GM21423 (cell line): ENCODE measurements around the gene SEC16B.

Source experiments
- ATAC-seq: cut with Tn5 transposase; IDR thresholded peaks from one replicate; pipeline ENCODE4 v1.9.1; 2021; ENCODE audit warnings: mild to moderate bottlenecking, moderate library complexity; ENCODE audit not compliant: unreplicated experiment

SEC16B gene

DNA sequence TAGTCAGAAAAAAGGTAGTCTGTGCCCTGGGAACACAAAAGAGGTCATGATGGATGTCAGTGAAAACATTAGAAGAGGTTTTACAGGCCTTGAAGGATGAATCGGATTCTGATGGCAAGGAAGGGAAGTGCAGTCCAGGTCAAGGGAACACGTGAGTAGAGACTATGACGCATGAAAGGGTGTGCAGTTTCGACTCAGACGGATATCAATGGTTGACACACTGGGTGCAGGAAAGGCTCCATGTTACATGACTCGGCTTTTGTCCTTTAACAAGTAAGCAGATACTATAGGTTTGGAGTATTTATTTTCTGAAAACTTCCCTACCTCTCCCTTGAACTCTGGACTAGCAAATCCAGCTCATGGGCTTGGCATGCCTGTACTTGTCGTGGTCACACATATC, 55.3 kb downstream of the SEC16B start:
- ATAC-seq: no peak

DNA sequence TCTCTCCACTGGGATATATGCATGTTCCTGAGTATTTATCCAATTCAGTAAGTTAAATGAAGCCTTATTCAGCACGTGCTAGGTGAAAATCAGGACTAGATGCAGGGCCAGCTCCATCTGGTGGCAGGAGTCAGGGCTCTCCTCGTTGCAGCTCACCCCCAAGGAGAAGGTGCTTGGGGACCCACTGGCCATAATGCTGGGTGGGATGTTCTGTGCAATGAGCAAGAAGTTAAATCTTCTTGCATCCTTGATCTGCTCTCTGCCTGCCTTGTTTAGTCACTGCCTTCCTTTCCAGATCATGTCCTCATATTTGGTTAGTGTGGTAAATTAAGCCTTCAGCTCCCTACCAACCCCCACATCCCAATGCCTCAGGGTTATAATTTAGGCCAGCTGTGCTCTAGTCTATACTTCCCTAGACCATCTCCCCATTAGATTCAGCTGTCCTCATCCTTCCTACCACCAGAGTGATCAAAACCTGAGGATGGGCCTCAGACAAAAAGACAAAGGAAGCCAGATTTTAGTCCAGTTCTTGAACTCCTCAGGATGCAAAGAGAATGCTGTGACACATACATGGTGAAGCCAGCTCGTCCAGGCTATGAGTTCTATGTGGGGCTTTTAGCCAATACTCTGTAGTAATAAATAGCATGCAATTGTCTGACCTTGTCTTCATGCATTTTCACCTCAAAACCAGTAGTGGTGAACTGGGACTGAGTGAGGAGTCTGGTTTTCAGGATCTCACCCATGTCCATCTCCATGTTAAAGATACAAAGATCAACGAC, 55.9 kb downstream of the SEC16B start:
- ATAC-seq: no peak

DNA sequence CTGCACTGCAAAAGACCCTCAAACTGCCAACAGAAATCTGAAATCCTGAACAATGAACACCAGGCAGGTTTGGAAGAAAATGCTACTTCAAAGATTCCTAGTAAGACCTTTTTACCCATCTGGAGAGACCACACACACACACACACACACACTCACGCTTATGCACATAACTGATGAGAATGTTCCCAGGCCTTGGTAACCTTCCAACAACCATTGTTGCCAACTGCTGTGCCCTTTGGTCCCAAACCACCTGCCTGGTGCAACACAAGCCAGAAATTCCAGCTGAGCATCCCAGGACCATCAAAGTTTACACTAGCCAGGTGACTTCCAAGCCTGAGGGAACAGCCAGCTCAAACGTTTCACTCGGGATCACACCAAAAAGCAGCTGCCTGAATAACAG, 56.9 kb downstream of the SEC16B start:
- no peak for ATAC-seq

DNA sequence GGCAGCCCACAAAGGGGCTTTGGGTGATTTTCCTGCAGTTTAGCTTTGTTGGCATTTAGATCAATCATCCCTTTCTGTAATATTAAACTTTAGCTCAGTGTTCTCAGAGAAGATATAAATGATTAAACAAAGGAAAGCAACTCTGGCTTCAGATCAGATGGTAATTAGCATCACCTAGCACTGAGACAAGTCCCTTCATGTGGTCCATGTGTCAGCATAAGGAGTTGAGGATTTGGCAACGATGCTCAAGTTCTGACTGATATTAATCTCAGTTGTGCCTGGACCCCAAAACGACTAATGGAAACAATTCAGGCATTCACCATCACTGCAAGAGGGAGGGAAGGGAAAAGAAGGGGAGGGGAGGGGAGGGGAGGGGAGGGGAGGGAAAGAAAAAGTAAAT, 60.4 kb downstream of the SEC16B start:
- no peak for ATAC-seq

DNA sequence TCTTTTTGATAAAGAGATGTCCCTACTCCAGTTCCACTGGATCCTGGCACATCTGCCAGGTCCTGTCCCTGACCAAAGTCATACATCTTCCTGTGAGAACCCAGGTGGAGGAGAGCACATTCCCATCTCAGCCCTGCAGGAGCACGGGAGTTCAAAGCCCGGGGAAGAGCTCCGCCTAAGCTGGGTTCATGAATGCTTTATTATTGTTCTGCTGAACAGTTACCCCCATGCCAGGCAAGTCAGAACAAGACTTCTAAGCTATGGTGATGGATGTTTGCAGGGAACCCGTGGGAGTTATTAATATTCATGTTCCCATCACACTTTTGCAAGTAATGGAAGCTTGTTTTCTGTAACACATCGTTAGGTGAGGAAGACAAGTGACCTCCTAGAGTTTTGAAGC, 62.9 kb downstream of the SEC16B start:
- no peak for ATAC-seq

DNA sequence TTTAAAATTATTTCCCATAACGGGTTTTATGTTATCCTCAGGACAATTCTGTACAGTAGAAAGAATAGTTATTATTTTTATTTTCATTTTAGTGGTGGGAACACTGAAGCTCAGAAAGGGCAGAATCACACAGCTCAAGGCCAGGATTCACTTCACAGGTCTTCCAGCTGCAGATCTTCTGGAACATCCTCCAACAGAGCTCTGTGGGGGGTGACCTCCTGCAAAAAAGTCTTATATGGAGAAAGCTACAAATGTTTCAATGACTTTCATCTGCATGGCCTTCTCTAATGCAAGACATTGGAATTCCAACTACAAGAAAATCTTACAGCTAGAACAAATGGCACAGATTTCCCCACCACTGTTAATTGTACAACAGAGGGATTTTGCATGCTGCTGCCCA, 64.2 kb downstream of the SEC16B start:
- no peak for ATAC-seq

DNA sequence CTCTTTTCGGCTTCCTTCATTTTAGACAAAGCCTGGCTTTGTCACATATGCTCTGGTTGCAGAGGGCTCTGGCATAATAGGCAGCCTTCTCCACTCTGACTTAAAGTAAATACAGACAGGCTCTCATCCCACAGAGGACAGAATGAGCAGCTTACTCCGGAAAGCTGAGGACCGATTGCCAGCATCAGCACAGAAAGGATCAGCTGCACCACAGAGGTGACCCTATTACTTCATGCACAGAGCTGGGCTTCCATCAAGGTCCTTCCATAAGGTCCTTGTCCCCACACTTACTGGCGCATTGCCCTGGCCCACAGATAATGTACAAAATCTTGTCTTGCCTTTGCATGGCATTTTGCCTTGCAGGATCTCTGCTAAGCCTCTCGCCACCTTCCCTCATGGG, 67.6 kb downstream of the SEC16B start:
- ATAC-seq: no peak

DNA sequence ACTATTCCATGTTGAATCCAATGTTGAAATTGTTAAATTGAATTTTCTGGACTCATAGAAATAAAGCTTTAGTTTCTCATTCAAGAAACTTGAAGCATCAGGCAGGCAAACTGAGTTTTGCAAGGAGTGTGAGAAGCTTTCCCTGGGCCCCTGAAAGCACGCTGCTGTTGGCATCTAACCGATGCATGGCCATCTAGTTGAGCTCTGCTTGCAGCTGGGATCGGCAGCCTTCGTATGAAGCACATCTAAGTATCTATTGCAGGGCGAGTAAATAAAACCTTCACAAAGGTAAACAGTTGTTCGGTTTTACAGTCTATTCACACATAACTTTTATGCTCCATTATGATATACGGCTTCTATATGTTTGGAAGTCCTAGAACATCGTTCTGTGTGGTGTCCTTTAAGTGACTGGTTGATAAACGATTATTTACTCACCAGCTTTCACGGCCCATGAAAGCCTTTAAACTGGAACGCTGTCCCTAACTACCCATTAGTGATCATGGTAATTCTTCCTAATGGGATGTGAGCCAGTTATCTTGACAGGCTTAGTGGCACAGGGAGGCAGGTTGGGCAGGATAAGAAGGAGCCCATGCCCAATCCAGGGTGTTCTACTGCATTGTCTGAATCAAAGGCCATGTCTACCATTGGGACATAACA, 71.7 kb downstream of the SEC16B start:
- ATAC-seq: no peak

DNA sequence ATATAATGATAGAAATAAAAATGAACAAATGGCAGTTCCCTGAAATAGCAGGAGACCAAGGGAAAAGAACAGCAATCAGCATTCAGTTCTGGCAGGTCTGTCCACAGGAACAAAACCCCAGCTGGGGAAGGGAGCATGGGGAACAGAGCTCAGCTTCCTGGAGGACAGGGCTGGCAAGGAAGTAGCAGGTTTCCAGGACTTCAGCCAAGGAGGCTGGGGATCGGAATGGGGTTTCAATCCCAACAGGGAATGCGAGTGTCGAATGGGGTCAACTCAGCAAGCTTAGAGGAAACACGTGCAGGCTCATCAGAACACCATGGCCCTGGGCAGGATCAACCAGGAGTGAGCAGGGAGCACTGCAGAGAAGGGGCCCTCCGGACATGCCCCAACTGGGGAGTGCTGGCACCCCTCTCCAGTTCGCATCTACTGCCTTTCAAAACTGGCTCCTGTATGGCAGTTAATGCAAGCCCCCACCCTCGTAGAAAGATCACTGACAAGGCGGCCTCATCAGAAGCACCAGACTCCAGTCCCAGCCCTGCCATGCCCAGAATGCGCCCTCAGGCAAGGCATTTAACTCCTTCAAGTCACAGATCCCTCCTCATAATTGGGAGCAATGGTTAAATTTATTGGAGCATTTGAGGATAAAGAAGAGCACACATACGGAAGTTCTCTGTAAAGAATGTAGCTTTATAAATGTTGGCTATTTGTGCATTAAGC, 72.4 kb downstream of the SEC16B start:
- no peak for ATAC-seq
